ENCODE measurements around the gene LAMA3. TPM values are rescaled to one million over a fixed set of nuclear protein-coding genes. Genes with fewer than 3 reads are reported as not detected.
"Not testable (repeated sequence)": the region's sequence is repeated elsewhere in the genome, so short reads cannot be mapped to it uniquely, and the experiment has no call there.

Gene LAMA3
- total and polyA plus RNA-seq, 2 donors (not counting 3 experiments of a cell fraction or from before 2014, with no cell fraction given), result 2.6 to 12.3 TPM

DNA sequence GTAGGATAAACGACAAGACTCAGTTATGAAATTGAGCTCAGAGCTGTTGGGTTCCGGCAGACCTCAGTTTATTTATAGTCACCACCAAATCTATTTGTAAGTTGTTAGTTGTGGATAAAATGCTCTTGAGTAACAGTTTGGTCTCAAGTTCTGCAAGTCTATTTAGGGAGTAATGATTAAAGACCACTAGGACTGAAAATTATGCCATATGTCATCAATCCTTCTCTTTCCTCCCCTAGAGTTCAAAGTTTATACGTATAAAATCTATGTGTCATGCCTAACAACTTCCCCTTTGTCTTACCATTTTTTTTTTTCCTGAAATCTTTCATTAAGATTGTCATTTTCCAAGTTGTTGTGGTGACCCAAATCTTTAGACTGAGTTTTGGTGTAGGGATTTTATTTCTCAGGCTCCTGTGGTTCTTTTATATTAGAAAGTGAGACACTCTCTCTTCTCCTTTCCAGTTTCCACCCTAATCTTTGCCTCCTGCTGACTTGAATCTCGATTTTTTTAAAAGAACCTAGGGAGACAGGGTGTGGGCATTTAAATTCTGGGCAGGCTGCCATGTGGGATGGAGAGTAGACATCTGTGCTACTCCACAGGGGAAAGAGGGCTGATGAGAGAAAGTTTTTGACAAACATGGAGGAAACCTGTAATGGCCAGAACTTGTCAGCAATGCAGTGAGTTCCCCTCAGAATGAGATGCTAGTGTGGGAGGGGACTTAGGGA lies 51.0 kb downstream of the LAMA3 start:
- Histone ChIP-seq H2AFZ (ENCODE audit: low read depth, low read length) (no peak overlapping the region), H3K9ac (replicated peaks; ENCODE audit: extremely low read depth, insufficient read depth, low read length) (no peak overlapping the region), H3K27me3 (ENCODE audit: control insufficient read depth in 2 of 2, insufficient read depth in 2 of 2, low read length in 2 of 2) (no peaks in the 10 kb centered on the region), H3K4me3 (replicated peaks in 1 of 3; ENCODE audit: insufficient read depth in 1 of 3, low read depth in 1 of 3, low read length in 3 of 3) (no peak overlapping the region), H3K9me3 (replicated peaks; ENCODE audit: control insufficient read depth, insufficient read depth, low read length) (no peaks in the 10 kb centered on the region), H3K27ac (ENCODE audit: insufficient read depth, low read depth, low read length) (no peak overlapping the region), H4K20me1 (replicated peaks; ENCODE audit: control insufficient read depth, extremely low read depth, insufficient read depth, low read length) (no peaks in the 10 kb centered on the region), H3K9me1 (replicated peaks; ENCODE audit: control insufficient read depth, extremely low read depth, insufficient read depth, low read length) (no peaks in the 10 kb centered on the region), H3K4me1 (ENCODE audit: control insufficient read depth, extremely low read depth, insufficient read depth, low read length) (peaks cover 5% of the 10 kb centered on the region), H3K4me2 (ENCODE audit: insufficient read depth, low read length) (no peak overlapping the region), H3K79me2 (ENCODE audit: control insufficient read depth, insufficient read depth, low read length) (no peaks in the 10 kb centered on the region), H3K36me3 (ENCODE audit: control insufficient read depth in 2 of 2, extremely low read depth in 1 of 2, insufficient read depth in 2 of 2, low read length in 2 of 2) (no peaks in the 10 kb centered on the region)
- intact Hi-C loops (cut with micrococcal nuclease), result no loop called here
- ChIA-PET POLR2A (no interaction called here), CTCF (no interaction called here)
- dilution Hi-C loops (cut with MboI; ENCODE audit: extremely low pct_ligation_motif_present, low sequenced_read_pairs), result no loop called here
- FAIRE-seq, result no peak
- no peak for DNase-seq (ENCODE audit: low read depth, low spot score)
- BruUV-seq (replicated peaks), result no TSS peak
- no peak for TF ChIP-seq EZH2 (IDR thresholded peaks at IDR 0.05; ENCODE audit: borderline replicate concordance, low read depth, low read length, severe bottlenecking)
- TF ChIP-seq, protein P1, sequence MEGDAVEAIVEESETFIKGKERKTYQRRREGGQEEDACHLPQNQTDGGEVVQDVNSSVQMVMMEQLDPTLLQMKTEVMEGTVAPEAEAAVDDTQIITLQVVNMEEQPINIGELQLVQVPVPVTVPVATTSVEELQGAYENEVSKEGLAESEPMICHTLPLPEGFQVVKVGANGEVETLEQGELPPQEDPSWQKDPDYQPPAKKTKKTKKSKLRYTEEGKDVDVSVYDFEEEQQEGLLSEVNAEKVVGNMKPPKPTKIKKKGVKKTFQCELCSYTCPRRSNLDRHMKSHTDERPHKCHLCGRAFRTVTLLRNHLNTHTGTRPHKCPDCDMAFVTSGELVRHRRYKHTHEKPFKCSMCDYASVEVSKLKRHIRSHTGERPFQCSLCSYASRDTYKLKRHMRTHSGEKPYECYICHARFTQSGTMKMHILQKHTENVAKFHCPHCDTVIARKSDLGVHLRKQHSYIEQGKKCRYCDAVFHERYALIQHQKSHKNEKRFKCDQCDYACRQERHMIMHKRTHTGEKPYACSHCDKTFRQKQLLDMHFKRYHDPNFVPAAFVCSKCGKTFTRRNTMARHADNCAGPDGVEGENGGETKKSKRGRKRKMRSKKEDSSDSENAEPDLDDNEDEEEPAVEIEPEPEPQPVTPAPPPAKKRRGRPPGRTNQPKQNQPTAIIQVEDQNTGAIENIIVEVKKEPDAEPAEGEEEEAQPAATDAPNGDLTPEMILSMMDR (IDR thresholded peaks at IDR 0.05; ENCODE audit: extremely low read depth in 1 of 2, insufficient read depth in 1 of 2, low read depth in 1 of 2, low read length in 2 of 2), result no peak
- TF ChIP-seq MYC (IDR thresholded peaks at IDR 0.05; ENCODE audit: low read depth, low read length), result no peak
- no peak for TF ChIP-seq JUN (IDR thresholded peaks at IDR 0.05; ENCODE audit: borderline replicate concordance, insufficient read depth, insufficient read length, low read depth)
- TF ChIP-seq POLR2AphosphoS5 (IDR thresholded peaks at IDR 0.05; ENCODE audit: insufficient read depth, low read depth, low read length), result no peak

DNA sequence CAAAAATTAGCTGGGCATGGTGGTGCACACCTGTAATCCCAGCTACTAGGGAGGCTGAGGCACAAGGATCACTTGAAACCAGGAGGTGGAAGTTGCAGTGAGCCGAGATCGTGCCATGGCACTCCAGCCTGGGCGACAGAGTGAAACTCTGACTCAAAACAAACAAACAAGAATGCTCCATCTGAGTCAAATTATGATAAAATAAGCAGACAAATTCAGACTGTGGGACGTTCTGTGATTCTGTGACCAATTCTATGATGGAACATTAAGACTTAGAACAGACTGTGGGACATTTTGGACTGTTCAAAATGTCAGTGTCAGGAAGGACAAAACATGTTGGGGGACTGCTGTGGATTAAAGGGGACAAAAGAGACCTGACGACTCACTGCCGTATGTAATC lies 52.7 kb downstream of the LAMA3 start:
- H3K4me2 ChIP-seq (ENCODE audit: insufficient read depth, low read length); FAIRE-seq; H3K27ac ChIP-seq (ENCODE audit: insufficient read depth, low read depth, low read length); H3K79me2 ChIP-seq (ENCODE audit: control insufficient read depth, insufficient read depth, low read length); H2AFZ ChIP-seq (ENCODE audit: low read depth, low read length); H3K36me3 ChIP-seq (ENCODE audit: control insufficient read depth in 2 of 2, extremely low read depth in 1 of 2, insufficient read depth in 2 of 2, low read length in 2 of 2); POLR2A ChIA-PET; intact Hi-C loops (cut with micrococcal nuclease); DNase-seq (ENCODE audit: low read depth, low spot score); BruUV-seq (replicated peaks); H3K4me1 ChIP-seq (ENCODE audit: control insufficient read depth, extremely low read depth, insufficient read depth, low read length); H3K9me1 ChIP-seq (replicated peaks; ENCODE audit: control insufficient read depth, extremely low read depth, insufficient read depth, low read length); dilution Hi-C loops (cut with MboI; ENCODE audit: extremely low pct_ligation_motif_present, low sequenced_read_pairs); H3K27me3 ChIP-seq (ENCODE audit: control insufficient read depth in 2 of 2, insufficient read depth in 2 of 2, low read length in 2 of 2); H4K20me1 ChIP-seq (replicated peaks; ENCODE audit: control insufficient read depth, extremely low read depth, insufficient read depth, low read length); H3K9ac ChIP-seq (replicated peaks; ENCODE audit: extremely low read depth, insufficient read depth, low read length); H3K9me3 ChIP-seq (replicated peaks; ENCODE audit: control insufficient read depth, insufficient read depth, low read length); H3K4me3 ChIP-seq (replicated peaks in 1 of 3; ENCODE audit: insufficient read depth in 1 of 3, low read depth in 1 of 3, low read length in 3 of 3): not testable (repeated sequence)
- CTCF ChIA-PET, result interaction anchor here (2.6 kb wide), 1 partner anchor 39 kb away, joined by 8 read pairs; no protein-coding TSS in a partner anchor

Data from endothelial cell of umbilical vein (primary cell).